GM19023 (cell line): Measurements from ENCODE around the gene DFFA.
"Not testable (repeated sequence)": the region's sequence is repeated elsewhere in the genome, so short reads cannot be mapped to it uniquely, and the experiment has no call there.

ENCODE experiments used
- ATAC-seq: cut with Tn5 transposase; IDR thresholded peaks from one replicate; pipeline ENCODE4 v1.9.1; 2021; ENCODE audit warnings: mild to moderate bottlenecking, moderate library complexity; ENCODE audit not compliant: unreplicated experiment

DFFA gene

DNA sequence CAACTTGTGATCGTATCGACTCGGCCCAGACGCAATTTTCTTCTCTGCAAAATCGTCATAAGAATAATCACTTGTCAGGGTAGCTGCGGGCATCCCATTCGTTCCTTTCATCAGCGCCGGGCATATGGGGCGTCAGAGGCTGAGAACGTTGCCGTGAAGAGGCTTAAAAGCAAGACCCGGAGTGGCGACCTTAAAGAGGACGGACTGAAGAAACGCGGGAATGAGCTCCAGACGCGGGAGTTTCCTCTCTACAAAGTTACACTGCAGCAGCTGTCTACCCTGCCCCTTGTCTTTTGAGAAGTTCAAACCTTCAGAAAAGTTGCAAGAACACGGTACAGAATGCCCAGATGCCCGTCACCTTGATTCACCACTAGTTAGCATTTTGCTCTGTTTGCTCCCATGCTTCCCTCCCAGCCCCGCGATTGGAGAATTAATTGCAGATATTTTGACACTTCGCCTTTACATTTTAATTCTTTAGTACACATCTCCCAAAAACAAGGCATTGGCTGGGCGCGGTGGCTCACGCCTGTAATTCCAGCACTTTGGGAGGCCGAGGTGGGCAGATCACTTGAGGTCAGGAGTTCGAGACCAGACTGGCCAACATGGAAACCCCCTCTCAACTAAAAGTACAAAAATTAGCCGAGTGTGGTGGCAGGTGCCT, 41.1 kb downstream of the DFFA start:
- ATAC-seq, result no peak

DNA sequence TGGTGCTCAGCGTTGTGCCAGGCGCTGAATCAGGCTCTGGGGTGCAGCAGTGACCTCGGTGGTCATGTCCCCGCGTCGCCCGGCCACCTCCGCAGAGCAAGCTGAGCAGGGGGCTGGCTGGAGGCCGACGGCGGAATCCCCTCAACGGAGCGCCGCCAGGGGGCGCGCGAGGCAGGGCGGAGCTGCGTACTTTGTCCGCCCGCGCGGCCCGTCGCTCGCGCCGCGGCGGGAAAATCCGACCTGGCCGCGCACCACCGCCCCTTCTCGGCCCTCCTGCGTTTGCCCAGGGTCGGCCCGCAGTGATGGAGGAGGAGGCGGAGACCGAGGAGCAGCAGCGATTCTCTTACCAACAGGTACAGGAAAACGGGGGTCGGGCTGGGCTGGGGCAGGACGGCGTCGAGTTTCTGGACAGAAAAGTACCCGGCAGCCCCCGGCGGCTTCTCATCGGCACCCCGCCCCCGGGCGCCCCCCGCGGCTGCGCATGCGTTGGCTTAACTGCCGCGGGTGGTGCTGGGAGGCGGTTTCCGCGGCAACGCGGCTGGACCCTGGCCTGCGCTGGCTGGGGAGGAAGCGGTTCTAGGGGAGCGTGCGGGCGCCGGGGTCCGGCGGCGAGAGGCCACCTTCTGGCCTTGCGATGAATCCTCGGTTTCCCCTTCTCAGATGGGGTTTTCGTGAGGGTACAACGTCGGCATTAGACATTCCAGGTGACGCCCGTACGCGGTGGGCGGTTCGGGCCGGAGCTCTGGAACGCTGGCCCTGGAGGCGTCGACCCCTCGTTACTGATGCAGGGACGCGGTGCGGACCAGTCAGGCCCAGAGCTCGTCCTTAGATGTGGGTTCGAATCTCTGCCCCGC, 41.9 kb downstream of the DFFA start, which contains the start of gene CENPS:
TSS of gene CENPS (plus strand) at position 218 of the 854 bp plus-strand sequence. CDS start at position 303, 85 bp downstream.
- ATAC-seq, result peak; percentile 88

DNA sequence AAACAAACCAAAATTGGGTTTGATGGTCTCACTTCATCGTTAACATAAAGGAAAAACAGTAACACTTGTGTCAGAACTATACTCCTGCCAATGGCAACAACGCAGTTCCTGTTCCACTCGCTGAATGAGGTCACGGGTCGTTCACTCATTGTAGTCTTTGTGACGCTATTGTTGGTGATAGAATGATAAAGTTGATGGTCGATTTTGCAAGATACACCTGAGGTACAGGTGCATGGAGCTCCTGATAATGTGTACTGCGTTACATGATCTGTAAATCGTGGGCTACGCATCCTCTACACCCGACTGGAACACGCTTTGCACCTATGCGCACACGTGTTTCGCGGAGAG, 42.5 kb downstream of the DFFA start:
- no peak for ATAC-seq

DNA sequence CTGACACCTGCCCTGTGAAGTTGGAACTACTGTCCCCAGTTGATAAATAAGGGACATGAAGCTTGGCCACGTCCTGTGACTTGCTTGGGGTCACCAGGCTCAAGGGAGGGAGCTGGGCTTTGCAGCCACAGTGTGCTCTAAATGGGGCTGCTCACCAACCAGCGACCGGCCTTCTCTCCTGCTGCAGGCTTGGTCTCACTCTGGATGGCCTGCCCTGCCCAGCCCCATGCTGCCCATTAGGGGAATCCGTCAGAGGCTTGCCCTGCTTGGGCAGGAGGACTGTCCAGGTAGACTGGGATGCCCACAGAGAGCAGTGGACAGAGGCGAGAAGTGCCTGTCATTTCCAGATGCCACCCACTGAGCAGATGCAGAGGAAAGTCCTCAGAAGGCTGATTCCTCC, 43.3 kb downstream of the DFFA start:
- ATAC-seq, result no peak

DNA sequence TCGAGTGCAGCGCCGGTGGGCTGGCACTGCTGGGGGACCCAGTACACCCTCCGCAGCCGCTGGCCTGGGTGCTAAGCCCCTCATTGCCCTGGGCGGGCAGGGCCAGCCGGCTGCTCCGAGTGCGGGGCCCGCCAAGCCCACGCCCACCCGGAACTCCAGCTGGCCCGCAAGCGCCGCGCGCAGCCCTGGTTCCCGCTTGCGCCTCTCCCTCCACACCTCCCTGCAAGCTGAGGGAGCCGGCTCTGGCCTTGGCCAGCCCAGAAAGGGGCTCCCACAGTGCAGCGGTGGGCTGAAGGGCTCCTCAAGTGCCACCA, 45.8 kb downstream of the DFFA start:
- not testable (repeated sequence) for ATAC-seq

DNA sequence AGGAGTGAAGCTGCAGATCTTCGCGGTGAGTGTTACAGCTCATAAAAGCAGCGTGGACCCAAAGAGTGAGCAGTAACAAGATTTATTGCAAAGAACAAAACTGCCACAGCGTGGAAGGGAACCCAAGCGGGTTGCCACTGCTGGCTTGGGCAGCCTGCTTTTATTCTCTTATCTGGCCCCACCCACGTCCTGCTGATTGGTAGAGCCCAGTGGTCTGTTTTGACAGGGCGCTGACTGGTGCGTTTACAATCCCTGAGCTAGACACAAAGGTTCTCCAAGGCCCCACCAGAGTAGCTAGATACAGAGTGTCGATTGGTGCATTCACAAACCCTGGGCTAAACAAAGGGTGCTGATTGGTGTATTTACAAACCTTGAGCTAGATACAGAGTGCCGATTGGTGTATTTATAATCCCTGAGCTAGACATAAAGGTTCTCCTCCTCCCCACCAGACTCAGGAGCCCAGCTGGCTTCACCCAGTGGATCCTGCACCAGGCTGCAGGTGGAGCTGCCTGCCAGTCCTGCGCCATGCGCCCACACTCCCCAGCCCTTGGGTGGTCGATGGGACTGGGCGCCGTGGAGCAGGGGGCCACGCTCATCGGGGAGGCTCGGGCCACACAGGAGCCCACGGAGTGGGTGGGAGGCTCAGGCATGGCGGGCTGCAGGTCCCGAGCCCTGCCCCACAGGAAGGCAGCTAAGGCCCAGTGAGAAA, 46.3 kb downstream of the DFFA start:
- ATAC-seq, result not testable (repeated sequence)

DNA sequence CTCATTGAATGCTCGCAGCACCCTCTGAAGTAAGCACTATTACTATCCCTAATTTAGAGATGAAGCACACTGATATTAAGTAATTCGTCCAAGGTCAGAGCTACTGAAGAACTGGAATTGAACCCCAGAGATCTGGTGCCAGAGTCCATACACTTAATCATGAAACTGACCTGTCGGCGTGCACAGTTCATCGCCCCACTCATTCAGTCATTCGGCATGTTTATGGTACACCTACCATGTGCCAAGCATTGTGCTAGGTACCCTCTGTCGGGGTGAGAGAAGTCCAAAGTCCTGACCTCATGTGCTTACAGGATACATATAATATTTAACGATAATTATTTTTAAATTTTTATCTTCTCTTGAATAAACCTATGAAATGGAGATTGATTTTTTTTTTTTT, 47.7 kb downstream of the DFFA start:
- ATAC-seq, result no peak

DNA sequence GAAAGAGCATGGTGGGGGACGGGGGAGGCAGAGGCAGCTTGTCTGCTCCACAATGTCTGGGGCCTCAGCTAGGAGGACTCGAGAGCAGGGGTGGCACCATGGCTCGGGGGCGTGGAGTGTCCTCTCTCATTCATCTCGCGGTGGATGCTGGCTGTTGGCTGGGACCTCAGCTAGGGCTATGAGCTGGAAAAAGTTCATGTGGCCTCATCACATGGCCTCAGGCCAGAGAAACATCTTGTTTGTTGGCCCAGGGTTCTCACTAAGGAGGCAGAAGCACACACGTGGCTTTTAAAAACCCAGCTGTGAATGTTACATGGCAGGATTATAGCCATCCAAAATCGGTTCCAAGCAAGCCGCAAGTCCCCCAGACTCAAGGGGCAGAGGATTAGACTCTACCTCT, 48.3 kb downstream of the DFFA start:
- no peak for ATAC-seq

DNA sequence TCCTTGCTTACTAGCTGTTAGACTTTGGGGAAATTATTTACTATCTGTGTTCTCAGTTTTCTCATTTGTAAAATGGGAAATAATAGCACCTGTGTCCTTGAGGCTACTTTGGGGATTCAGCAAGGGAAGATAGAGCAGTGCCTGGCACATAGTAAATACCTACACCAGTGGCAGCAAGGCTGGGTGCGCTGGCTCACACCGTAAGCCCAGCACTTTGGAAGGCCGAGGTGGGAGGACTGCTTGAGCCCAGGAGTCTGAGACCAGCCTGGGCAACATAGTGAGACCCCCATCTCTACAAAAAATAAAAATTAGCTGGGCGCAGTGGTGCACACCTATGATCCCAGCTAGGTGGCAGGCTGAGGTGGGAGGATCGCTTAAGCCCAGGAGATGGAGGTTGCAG, 50.7 kb downstream of the DFFA start:
- ATAC-seq, result no peak

DNA sequence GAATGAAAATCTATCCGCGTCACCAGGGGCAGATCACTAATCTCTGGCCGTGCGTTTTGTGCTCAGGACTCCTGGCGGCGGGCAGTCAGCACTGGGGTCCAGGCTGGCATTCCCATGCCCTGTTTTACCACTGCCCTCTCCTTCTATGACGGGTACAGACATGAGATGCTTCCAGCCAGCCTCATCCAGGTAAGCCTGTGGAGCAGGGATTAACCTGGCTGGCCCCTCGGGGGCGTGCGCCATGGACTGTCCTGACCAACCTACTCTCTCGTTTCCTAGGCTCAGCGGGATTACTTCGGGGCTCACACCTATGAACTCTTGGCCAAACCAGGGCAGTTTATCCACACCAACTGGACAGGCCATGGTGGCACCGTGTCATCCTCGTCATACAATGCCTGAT, 53.0 kb downstream of the DFFA start:
- ATAC-seq, result no peak

DNA sequence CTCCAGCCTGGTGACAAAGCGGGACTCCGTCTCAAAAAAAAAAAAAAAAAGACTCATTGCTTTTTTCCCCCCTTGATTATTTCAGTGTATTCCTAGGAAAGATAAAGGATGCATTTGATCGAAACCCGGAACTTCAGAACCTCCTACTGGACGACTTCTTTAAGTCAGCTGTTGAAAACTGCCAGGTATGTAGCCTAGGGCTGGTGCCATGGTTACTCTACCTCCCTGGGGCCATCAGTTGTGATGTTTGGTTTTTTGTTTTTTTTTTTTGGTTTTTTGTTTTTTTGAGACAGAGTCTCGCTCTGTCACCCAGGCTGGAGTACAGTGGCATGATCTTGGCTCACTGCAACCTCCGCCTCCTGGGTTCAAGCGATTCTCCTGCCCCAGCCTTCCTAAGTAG, 53.6 kb downstream of the DFFA start:
- not testable (repeated sequence) for ATAC-seq

DNA sequence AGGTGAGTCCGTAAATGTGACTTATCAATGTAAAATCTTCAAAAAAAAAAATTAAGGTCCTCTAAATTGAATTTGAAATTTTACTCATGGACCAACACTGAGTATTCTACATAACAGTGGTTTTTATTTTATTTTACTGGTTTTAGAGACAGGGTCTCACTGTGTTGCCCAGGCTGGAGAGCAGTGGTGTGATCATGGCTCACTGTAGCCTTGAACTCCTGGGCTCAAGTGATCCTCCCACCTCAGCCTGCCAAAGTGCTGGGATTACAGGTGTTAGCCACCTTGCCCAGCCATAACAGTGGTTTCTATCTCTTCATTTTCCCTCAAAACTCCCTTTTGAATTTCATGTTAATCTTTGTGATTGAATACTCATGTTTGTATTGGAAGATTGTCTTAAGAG, 56.4 kb downstream of the DFFA start:
- not testable (repeated sequence) for ATAC-seq

DNA sequence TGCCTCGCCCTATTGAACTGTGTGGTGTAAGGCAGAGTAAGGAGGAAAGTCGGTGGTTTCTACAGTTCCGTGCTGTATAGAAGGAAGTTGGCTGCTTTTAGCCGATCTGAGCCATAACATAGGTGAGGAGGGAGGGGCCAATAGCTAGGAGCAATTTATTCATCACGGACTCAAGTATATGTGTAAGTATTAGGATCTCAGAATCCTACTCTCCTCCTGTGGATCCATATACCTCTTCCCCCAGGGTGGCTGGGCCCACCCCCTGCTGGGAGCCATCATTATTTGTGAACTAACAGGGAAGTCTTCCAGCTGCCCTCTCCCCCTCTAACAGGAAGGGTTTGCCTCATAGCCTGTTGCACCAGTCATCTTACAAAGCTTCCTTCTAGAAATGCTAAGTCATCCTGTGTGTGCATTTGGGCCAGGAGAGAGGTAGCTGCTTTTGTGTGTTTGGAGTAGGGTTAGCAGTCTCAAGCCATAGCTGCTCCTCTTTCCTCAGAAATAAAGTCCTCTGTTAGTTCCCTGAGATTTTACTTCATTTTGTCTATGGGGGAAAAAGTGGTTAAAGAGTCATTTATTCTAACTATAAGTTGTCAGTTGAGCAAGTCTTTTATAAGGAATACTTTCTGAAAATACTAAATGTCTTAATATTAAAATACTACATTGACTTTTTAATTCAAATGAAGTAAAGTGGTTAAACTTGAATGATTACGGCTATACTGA, 57.0 kb downstream of the DFFA start:
- ATAC-seq, result no peak

DNA sequence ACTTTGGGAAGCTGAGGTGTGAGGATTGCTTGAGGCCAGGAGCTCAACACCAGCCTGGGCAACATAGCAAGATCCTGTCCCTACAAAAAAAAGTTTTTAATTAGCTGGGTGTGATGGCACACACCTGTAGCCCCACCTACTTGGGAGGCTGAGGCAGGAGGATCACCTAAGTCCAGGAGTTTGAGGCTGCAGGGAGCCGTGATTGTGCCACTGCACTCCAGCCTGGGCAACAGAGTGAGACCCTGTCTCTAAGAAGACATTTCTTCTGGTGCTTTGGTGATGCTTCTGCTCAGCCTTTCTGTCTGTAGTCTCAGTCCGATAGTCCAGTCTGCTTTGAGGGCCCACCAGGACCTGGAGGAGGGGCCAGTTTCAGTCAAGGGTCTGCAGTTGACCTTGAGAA, 65.1 kb downstream of the DFFA start:
- ATAC-seq, result no peak
